HG03565 (cell line): Measurements from ENCODE around the gene TSTD1.
"Not testable (repeated sequence)": the region's sequence is repeated elsewhere in the genome, so short reads cannot be mapped to it uniquely, and the experiment has no call there.

Experiments used
- ATAC-seq: cut with Tn5 transposase; IDR thresholded peaks from one replicate; pipeline ENCODE4 v1.9.1; 2021; ENCODE audit warnings: mild to moderate bottlenecking, moderate library complexity; ENCODE audit not compliant: unreplicated experiment

The TSTD1 gene

DNA sequence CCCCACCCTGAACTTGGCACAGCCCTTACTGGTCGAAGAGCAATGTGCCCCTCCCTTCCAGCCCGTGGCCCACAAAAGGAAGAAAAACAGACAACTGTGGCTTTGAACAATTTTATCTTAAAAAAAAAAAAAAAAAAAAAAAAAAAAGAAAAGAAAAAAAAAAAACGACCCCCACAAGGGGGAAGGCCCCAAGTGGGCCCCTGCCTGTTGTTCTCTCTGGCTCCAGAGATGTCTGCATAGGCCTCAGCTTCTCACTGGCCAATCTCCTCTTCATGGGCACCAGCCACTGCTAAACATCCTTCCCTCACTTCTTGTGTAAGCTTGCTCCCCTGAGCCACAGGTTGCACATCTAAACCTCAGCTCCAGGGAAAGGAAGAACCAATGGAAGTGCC lies 386 bp upstream of the TSTD1 start:
- no peak for ATAC-seq

GRCh38 chr1:161037661-161038522 lies 872 bp downstream of the TSTD1 start:
- no peak for ATAC-seq

DNA sequence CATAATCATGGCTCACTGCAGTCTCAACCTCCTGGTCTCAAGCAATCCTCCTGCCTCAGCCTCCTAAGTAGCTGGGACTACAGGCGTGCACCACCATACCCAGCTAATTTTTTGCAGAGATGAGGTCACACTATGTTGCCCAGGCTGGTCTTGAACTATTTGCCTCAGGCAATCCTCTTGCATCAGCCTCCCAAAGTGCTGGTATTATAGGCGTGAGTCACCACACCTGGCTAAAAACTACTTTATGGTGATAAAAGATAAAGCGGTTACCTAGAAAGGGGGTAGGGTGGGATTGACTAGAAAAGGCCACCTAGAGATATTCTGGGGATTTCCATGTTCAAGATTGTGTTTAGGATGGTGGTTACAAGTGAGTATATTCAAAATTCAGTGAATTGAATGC lies 5.0 kb downstream of the TSTD1 start:
- ATAC-seq: no peak

DNA sequence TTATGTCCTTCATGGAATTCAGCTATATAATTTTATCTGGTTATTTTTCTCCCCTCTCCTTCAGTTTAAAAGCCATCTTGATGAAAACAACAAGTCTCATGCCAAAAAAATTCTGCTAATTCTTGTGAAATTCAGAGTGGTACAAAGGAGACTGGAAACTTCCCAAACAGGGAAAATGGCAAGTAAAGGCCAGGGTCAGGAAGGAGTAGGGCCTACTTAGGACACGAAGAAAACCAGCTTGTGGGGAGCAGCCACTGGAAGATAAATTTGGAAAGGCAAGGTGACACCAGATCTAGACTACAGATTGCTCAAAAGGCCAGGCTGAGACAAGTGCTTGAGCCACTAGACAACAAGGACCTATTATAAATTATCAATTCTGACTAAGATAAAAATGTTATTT lies 6.4 kb downstream of the TSTD1 start:
- ATAC-seq: no peak

DNA sequence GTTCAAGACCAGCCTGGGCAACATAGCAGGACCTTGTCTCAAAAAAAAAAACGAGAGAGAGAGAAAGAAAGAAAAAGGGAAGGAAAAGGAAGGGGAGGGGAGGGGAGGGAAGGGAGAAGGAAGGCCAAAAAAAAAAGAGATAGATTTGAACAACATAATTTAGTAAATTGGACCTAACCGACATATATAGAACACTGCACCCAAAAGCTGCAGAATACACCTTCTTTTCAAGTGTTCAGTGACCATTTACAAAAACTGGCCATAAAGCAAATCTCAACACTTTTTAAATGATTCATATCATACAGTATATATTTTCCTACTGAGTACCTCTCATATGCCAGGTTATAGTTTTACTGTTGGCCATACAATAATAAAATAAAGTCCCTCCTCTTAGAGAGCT lies 6.9 kb downstream of the TSTD1 start:
- ATAC-seq: no peak

- not testable (repeated sequence) for ATAC-seq
These were observed 9.3 kb downstream of the TSTD1 start for GRCh38 chr1:161029466-161029865.

GRCh38 chr1:161026954-161027353 lies 11.8 kb downstream of the TSTD1 start:
- ATAC-seq: not testable (repeated sequence)

GRCh38 chr1:161022432-161022831 lies 16.3 kb downstream of the TSTD1 start:
- not testable (repeated sequence) for ATAC-seq

DNA sequence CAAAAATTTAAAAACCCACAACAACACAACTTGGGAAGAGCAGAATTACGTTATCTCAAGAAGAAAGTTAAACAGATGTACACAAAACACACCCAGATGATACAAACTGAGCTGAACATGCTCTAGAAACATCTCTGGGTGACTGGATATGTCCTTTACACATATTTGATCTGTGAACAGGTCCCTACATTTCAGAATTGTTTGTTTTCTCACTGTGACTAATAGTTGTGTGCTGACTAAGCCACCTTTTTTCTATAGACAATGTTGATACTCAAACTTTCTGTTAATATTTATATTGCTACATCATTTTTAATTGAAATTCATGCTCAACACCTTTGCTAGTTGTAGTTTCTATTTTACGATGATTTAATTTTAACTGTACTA lies 16.8 kb downstream of the TSTD1 start:
- no peak for ATAC-seq

GRCh38 chr1:161021165-161021969 lies 17.4 kb downstream of the TSTD1 start:
- peak; percentile 76 for ATAC-seq

GRCh38 chr1:161020509-161021164 lies 18.1 kb downstream of the TSTD1 start, which contains the start of gene F11R:
F11R (minus strand) TSS chr1:161021152; CDS start chr1:161021073, 79 bp downstream.
- peak; percentile 24 for ATAC-seq

GRCh38 chr1:161019751-161020495 lies 18.8 kb downstream of the TSTD1 start:
- ATAC-seq: no peak

DNA sequence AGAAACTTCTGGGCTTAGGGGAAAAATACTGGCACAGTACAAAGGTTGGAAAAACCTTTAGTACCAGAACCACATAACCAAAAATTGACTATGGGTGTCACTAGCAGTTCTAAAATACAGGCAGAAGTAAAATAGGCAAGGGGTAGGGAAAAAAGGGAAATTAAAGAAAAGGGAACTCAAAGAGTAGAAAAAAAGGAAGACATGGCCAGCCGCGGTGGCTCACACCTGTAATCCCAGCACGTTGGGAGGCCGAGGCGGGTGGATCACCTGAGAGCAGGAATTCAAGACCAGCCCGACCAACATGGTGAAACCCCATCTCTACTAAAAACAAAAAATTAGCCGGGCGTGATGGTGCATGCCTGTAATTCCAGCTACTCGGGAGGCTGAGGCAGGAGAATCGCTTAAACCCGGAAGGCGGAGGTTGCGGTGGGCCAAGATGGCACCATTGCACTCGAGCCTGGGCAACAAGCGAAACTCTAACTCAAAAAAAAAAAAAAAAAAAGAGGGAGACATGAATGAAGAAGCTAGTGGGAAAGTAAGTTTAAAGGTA lies 19.6 kb downstream of the TSTD1 start:
- ATAC-seq: not testable (repeated sequence)

- no peak for ATAC-seq
These were observed 20.2 kb downstream of the TSTD1 start for GRCh38 chr1:161018631-161018930.

DNA sequence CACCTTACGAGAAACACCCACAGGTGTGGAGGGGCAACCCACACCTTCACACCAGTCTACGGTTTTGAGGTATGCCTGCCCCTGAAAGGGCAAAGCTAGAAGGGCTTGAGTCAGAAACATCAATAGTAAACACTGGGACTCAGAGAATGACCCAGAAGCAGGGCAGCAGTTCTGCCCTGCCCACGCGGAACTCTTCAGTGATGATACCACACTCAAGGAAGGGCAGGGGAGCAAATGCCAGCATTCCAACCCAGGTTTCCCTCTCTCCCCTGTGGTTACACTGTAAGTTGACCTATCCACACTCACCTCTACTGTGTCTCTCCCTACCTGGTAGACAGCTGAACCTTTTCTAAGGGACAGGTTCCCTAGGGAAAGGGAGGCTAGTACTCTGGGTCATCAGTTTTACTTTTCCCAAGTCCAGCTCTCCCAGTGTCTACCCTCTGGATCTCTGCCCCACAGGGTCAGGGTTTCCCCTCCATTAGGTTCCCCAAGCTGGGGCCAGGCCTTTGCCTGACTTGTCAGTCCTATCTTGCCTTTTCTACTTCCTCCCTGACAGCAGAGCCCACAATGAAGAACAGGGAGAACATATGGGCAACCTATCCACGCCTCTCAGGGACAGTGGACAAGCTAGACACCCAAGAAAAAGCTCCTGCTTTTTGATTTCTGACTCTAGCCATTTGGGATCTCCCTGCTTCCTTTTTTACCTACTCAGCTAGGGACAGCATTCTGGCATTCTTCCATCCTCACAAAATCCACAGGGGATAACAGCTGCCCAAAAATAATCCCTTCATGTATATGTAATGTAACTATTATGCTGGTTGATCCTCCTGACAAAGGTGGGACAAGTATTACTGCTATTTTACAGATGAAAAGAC lies 20.8 kb downstream of the TSTD1 start:
- ATAC-seq: no peak

- not testable (repeated sequence) for ATAC-seq
These were observed 21.6 kb downstream of the TSTD1 start for GRCh38 chr1:161017181-161017580.

DNA sequence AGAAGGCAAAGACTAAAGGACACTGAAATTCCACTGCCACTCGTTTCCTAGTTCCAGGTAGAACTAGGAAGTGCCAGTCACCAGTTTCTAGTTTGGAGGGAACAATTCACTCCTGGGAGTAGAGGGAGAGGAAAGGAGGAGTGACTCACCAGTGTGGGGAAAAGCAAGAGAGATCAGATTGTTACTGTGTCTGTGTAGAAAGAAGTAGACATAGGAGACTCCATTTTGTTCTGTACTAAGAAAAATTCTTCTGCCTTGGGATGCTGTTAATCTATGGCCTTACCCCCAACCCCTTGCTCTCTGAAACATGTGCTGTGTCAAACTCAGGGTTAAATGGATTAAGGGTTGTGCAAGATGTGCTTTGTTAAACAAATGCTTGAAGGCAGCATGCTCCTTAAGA lies 22.1 kb downstream of the TSTD1 start:
- ATAC-seq: not testable (repeated sequence)

GRCh38 chr1:161013488-161014230 lies 25.1 kb downstream of the TSTD1 start:
- ATAC-seq: peak; percentile 68

DNA sequence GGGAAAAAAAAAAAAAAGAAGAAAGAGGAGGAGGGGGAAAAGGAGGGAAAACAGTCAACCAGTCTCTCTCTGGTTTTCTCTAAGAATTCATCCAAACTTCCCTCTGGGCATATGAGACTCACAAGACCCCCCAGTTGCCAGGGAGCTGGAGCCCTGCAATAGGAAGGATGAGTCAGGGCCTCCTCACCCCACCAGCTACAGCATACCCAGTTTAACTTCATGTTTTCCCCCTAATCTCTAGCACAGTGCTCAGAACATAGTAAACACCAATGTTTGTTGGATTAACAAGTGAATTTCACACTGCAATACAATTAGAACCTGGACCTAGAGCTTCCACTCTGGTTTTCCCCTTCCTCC lies 25.7 kb downstream of the TSTD1 start:
- ATAC-seq: peak; percentile 14
